ENCODE data around the gene ALKAL2. TPM values are rescaled to one million over a fixed set of nuclear protein-coding genes. Genes with fewer than 3 reads are reported as not detected.
A peak's percentile ranks its signal among the peaks of the same experiment; 100 is the strongest.

ALKAL2 gene
- total and polyA plus RNA-seq, 2 of the 13 experiments (the other 11 are each of a cell fraction or from before 2014, with no cell fraction given): 0.22 to 1.7 TPM

DNA sequence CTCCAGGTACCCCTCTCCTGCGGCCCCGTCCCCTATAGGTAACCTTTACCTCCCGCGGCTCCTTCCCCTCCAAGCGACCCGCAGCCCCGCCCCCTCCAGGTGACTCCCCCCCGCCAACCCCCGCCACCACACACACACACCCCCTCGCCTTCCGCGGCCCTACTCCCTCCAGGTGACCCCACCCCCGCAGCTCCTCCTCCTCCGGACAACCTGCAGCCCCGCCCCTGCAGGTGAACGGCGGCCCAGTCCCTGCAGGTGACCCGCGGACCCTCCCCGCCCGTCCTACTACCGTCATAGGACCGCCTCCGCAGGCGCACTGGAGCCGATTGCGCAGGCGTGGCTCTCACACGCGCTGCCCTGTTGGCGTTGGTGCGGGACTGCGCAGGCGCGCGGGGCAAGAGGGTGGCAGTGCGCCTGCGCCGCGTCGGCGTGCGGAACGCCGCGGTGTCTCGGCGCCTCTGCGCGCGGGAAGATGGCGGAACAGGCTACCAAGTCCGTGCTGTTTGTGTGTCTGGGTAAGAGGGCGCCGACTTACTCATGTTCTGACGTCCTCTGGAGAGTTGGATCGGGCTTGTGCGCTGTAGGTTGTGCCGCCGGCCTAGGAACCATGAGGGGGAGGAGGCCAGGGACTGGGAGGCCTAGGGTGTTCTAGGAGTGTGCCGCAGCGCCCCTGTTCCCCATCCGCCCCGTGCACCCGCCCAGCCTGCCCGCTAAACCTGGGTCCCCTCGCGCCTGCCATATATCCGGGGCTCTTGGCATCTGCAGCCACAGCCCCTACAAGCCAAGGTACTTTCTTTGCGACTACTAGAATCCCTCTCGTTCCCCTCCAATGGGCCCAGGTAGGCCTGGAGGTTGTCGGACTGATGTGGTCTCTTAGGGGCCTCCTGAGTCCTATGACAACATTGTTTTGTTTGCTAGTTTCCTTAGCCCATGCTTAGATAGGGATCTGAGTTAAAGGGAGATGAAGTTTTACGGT lies 23.1 kb downstream of the ALKAL2 start, which contains the start of gene ACP1:
ACP1 (plus strand) TSS at position 455 of the 976 bp plus-strand sequence; CDS start at position 473, 18 bp downstream.
- FAIRE-seq (no peak), DNase-seq (ENCODE audit: low spot score) (peak; percentile 93), ATAC-seq (peak; percentile 76)
- in situ Hi-C loops (cut with HindIII; ENCODE audit: extremely low pct_ligation_motif_present, low pct_unique_long_range_greater_than_20kb) (loop anchor here (5.0 kb wide), 1 partner anchor 87 kb away; no protein-coding TSS in a partner anchor), intact Hi-C loops (cut with micrococcal nuclease; ENCODE audit: unreplicated experiment) (no loop called here)
- peaks cover 83% of the 10 kb centered on the region for H3K4me1 ChIP-seq (ENCODE audit: insufficient read depth, low read length)
- no peak within 1 kb of the TSS for H2AFZ ChIP-seq (ENCODE audit: low read length)
- peak within 1 kb of the TSS; percentile 95 to 99 (median 96) for H3K4me3 ChIP-seq (replicated peaks in 1 of 3; ENCODE audit: insufficient read depth in 1 of 3, low read depth in 2 of 3, low read length in 3 of 3)
- 3% methylated on average over 51 of the region's 73 CpGs for WGBS (ENCODE audit: low lambda C conversion rate)
- H4K20me1 ChIP-seq (ENCODE audit: insufficient read depth, low read length): peaks cover 41% of the 10 kb centered on the region
- no peaks in the 10 kb centered on the region for H3K9me3 ChIP-seq (ENCODE audit: low read length)
- CTCF ChIA-PET (ENCODE audit: low intra/inter-chr PET ratio, low total read pairs): interaction anchor here (1.6 kb wide), 1 partner anchor 18 kb away, joined by 6 read pairs; no protein-coding TSS in a partner anchor
- H3K4me2 ChIP-seq (ENCODE audit: low read depth, low read length): peak within 1 kb of the TSS; percentile 98
- H3K36me3 ChIP-seq (replicated peaks in 1 of 2; ENCODE audit: control insufficient read depth in 1 of 2, insufficient read depth in 2 of 2, low read length in 2 of 2): peaks cover 2 to 9% of the 10 kb centered on the region in 2 experiments; a peak in 3 of 5 replicates
- peak within 1 kb of the TSS; percentile 97 for H3K9ac ChIP-seq (ENCODE audit: insufficient read depth, low read depth, low read length)
- peaks cover 51% of the 10 kb centered on the region for H3K79me2 ChIP-seq (ENCODE audit: insufficient read depth, low read length)
- peak within 1 kb of the TSS; percentile 84 for H3K27ac ChIP-seq (ENCODE audit: extremely low read length, insufficient read depth, low read length)
- POLR2A ChIA-PET: interaction anchor here (0.6 to 11.0 kb wide), 6 partner anchors 9 to 88 kb away, joined by 3 to 156 read pairs (median 4); no protein-coding TSS in a partner anchor
- H3K27me3 ChIP-seq (ENCODE audit: control insufficient read depth in 1 of 2, insufficient read depth in 2 of 2, low read length in 2 of 2): peaks cover 0 to 5% of the 10 kb centered on the region in 2 experiments; a peak in 1 of 5 replicates
- BruUV-seq (replicated peaks): no TSS peak
- TF ChIP-seq ZNF121 (CRISPR knock-in tag; IDR thresholded peaks at IDR 0.05): no peak; the same call in 1 of the 2 replicates
- no peak for TF ChIP-seq MIXL1 (CRISPR knock-in tag; IDR thresholded peaks at IDR 0.05)
- peak; percentile 69 for TF ChIP-seq ATF7-NPFF (CRISPR knock-in tag; IDR thresholded peaks at IDR 0.05; ENCODE audit: low read depth)
- TF ChIP-seq PHB2 (IDR thresholded peaks at IDR 0.05; ENCODE audit: partially characterized antibody): no peak
- TF ChIP-seq, protein P1, sequence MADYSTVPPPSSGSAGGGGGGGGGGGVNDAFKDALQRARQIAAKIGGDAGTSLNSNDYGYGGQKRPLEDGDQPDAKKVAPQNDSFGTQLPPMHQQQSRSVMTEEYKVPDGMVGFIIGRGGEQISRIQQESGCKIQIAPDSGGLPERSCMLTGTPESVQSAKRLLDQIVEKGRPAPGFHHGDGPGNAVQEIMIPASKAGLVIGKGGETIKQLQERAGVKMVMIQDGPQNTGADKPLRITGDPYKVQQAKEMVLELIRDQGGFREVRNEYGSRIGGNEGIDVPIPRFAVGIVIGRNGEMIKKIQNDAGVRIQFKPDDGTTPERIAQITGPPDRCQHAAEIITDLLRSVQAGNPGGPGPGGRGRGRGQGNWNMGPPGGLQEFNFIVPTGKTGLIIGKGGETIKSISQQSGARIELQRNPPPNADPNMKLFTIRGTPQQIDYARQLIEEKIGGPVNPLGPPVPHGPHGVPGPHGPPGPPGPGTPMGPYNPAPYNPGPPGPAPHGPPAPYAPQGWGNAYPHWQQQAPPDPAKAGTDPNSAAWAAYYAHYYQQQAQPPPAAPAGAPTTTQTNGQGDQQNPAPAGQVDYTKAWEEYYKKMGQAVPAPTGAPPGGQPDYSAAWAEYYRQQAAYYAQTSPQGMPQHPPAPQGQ (CRISPR knock-in tag; IDR thresholded peaks at IDR 0.05; ENCODE audit: borderline replicate concordance): no peak; the same call in 1 of the 2 replicates
- TF ChIP-seq ATAD3A (CRISPR knock-in tag; IDR thresholded peaks at IDR 0.05): no peak
- 0 out of 2 replicates have a peak, but pooled peaks have one; percentile 20 for TF ChIP-seq ZNF354B (CRISPR knock-in tag; IDR thresholded peaks at IDR 0.05)
- TF ChIP-seq, protein P2, sequence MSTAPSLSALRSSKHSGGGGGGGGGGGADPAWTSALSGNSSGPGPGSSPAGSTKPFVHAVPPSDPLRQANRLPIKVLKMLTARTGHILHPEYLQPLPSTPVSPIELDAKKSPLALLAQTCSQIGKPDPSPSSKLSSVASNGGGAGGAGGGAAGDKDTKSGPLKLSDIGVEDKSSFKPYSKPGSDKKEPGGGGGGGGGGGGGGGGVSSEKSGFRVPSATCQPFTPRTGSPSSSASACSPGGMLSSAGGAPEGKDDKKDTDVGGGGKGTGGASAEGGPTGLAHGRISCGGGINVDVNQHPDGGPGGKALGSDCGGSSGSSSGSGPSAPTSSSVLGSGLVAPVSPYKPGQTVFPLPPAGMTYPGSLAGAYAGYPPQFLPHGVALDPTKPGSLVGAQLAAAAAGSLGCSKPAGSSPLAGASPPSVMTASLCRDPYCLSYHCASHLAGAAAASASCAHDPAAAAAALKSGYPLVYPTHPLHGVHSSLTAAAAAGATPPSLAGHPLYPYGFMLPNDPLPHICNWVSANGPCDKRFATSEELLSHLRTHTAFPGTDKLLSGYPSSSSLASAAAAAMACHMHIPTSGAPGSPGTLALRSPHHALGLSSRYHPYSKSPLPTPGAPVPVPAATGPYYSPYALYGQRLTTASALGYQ (CRISPR knock-in tag; IDR thresholded peaks at IDR 0.05): no peak
- 0 out of 2 replicates have a peak, but pooled peaks have one; percentile 65 for TF ChIP-seq IRX3 (CRISPR knock-in tag; IDR thresholded peaks at IDR 0.05; ENCODE audit: borderline replicate concordance, low read depth)
- peak; percentile 92 for TF ChIP-seq ZNF607 (CRISPR knock-in tag; IDR thresholded peaks at IDR 0.05; ENCODE audit: borderline replicate concordance)
- TF ChIP-seq ZNF878 (CRISPR knock-in tag; IDR thresholded peaks at IDR 0.05): no peak
- no peak for TF ChIP-seq RARG (CRISPR knock-in tag; IDR thresholded peaks at IDR 0.05; ENCODE audit: low read depth)
- 0 out of 2 replicates have a peak, but pooled peaks have one; percentile 42 for TF ChIP-seq ZNF263 (CRISPR knock-in tag; IDR thresholded peaks at IDR 0.05)
- no peak for TF ChIP-seq ZNF724P (CRISPR knock-in tag; IDR thresholded peaks at IDR 0.05; ENCODE audit: borderline replicate concordance)
- TF ChIP-seq KMT2B (CRISPR knock-in tag; IDR thresholded peaks at IDR 0.05): no peak; the same call in none of the 2 replicates
- TF ChIP-seq, protein P3, sequence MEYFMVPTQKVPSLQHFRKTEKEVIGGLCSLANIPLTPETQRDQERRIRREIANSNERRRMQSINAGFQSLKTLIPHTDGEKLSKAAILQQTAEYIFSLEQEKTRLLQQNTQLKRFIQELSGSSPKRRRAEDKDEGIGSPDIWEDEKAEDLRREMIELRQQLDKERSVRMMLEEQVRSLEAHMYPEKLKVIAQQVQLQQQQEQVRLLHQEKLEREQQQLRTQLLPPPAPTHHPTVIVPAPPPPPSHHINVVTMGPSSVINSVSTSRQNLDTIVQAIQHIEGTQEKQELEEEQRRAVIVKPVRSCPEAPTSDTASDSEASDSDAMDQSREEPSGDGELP (IDR thresholded peaks at IDR 0.05; ENCODE audit: borderline replicate concordance, low read depth): peak; percentile 49; the same call in 1 of the 2 replicates
- peak; percentile 8; the same call in 1 of the 2 replicates for TF ChIP-seq SOX5 (CRISPR knock-in tag; IDR thresholded peaks at IDR 0.05; ENCODE audit: borderline replicate concordance)
- TF ChIP-seq ERF (CRISPR knock-in tag; IDR thresholded peaks at IDR 0.05): peak; percentile 70; the same call in 1 of the 2 replicates
- TF ChIP-seq U2AF1 (optimal IDR thresholded peaks at IDR 0.05; ENCODE audit: low read depth, low read length): no peak

Measured in HepG2 (cell line).